ENCODE data around the gene LATS1.

GRCh38 chr6:149733089-149733720 lies 15.3 kb upstream of the LATS1 start:
- no peak for TF ChIP-seq CTCF (IDR thresholded peaks at IDR 0.05)
- TF ChIP-seq POLR2AphosphoS5 (IDR thresholded peaks at IDR 0.05): no peak
- TF ChIP-seq POLR2A (IDR thresholded peaks at IDR 0.05): no peak
- TF ChIP-seq EP300 (IDR thresholded peaks at IDR 0.05): no peak
